ENCODE results near the gene SPAG17.

GRCh38 chr1:118113261-118113660, 71.8 kb downstream of the SPAG17 start:
- TF ChIP-seq TARDBP (IDR thresholded peaks at IDR 0.05) (no peak), HDGF (IDR thresholded peaks at IDR 0.05; ENCODE audit: borderline replicate concordance) (no peak), PKNOX1 (IDR thresholded peaks at IDR 0.05) (no peak), CTBP1 (IDR thresholded peaks at IDR 0.05; ENCODE audit: borderline replicate concordance) (no peak), SP1 (IDR thresholded peaks at IDR 0.05) (no peak)
